HG03432 (cell line): ENCODE data around the gene ZBTB8B.

Experiments used
- ATAC-seq: cut with Tn5 transposase; IDR thresholded peaks from one replicate; pipeline ENCODE4 v1.9.1; 2021; ENCODE audit warnings: mild to moderate bottlenecking, moderate library complexity; ENCODE audit not compliant: unreplicated experiment

The ZBTB8B gene

DNA sequence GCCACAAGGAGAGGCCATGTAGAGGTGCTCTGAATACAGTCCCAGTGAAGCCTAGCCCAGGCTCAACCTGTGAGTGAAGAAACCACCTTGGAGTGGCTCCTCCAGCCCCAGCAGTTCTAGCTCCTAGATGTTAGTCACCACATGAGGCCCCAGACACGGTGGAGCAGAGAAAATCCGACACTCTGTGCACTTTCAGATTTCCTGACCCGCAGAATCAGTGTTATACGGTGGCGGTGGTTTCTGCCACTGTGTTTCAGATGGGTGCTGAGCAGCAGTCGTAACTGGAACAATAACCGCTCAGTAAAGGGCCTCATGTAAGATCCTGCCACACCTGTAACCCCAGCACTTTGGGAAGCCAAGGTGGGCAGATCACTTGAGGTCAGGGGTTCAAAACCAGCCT is 38.3 kb downstream of the ZBTB8B start:
- ATAC-seq: no peak

DNA sequence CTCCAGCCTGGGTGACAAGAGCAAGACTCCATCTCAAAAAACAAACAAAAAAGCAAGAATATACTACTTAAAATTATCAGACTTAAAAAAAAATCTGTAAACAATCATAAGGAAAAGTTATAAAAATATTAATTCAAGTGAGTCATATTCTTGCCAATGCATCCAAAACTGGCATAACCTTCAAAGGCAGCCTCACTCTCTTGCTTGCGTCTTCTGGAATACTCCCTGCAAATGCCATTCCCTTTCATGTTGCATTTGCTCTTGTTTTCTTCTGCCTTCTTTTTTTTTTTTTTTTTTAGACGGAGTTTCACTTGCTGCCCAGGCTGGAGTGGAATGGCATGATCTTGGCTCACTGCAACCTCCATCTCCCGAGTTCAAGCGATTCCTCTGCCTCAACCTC is 42.1 kb downstream of the ZBTB8B start:
- ATAC-seq: no peak

DNA sequence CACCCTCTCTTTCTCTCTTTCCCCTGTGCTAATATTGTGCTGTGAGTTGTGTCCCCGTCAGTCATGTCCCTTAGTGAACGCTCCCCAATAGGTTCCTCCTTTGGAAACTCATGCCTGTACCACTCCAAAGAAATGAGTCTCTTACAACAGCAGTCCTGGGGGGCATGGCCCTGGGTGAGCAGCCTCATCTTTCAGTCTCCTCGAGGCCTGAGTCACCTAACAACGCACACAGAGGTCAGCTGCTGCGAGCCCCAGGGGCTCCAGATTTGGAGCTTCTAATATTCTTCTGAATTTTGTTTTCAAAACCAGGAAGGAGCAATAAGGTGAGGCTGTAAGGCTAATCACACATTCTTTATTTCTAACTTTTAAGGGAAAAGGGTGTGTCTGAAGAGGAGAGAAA is 43.9 kb downstream of the ZBTB8B start:
- no peak for ATAC-seq

DNA sequence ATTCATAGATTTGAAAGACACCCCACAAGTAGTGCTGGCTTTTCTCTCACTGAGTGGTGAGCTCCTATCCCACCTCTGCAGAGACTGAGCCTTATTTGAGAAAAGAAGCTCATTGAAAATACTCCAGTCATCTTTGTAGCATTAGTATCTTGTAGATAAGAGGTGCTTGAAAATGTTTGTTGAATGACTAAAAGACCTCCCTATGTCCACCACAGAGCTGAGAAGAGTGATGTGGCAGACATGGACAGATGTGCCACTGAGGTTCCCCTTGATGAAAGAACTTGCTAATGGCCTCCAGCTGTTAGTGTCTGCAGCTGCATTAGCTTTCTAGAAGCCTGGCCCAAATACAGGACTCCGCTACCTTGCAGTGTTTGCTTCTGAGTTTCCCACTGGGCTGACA is 45.1 kb downstream of the ZBTB8B start:
- no peak for ATAC-seq
